ENCODE measurements around the gene RAC2.

RAC2 gene

DNA sequence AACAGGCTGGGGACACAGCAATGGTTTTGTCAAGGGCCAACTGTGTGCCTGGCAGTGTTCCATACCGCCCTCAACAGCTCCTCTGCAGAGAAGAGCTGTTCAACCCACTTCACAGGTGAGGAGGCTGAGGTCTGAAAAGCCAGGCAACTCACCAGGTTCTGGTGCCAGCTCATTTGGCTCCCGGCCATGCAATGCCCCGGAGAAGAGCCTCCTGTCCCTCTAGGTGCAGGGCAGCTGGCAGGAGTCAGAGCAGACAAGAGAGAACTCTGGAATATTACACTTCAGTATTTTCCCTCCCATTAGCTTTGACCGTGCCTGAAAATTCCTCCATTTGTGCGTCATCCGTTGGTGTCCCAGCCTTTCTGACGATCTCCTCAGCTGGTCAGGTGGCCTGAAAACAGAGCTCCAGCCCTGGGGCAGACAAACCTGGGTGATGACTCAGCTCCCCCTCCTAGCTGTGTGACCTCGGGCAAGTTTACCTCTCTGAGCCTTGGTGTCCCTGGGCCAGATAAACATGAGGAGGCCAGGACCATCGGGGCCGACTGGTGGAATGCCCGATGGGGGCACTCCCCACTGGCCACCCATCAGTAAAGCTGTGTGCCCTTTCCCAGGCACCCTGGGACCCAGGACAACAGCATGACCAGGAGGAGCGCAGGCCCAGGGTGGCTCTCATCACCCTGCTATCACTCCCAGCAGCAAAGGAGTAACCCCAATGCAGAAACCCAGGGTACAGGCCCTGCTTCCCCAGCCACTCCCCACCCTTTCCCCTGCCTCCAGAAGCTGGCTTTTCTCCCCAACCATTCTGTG, 46.4 kb downstream of the RAC2 start:
- no peaks in the 10 kb centered on the region for H3K79me2 ChIP-seq
- peak overlapping the region; percentile 87 for H3K27ac ChIP-seq
- no peak overlapping the region for H2AFZ ChIP-seq
- H3K36me3 ChIP-seq (ENCODE audit: control insufficient read depth, insufficient read depth, low read length): no peaks in the 10 kb centered on the region
- no peak for TF ChIP-seq CTCF (IDR thresholded peaks at IDR 0.05)
- peak overlapping the region; percentile 97 for H3K4me2 ChIP-seq (ENCODE audit: low read length)
- H3K4me3 ChIP-seq (ENCODE audit: low read depth, low read length): peak overlapping the region; percentile 85
- H3K9me3 ChIP-seq (ENCODE audit: control insufficient read depth, low read length): no peaks in the 10 kb centered on the region
- H3K27me3 ChIP-seq (ENCODE audit: control insufficient read depth, insufficient read depth, low read length): no peaks in the 10 kb centered on the region
- H3K9ac ChIP-seq: no peak overlapping the region
- H3K4me1 ChIP-seq: peaks cover 40% of the 10 kb centered on the region

- H3K9ac ChIP-seq: no peak overlapping the region
- H3K4me3 ChIP-seq (ENCODE audit: low read depth, low read length): no peak overlapping the region
These were observed 47.3 kb downstream of the RAC2 start for GRCh38 chr22:37196539-37197450.

GRCh38 chr22:37195921-37196320, 48.1 kb downstream of the RAC2 start:
- H2AFZ ChIP-seq: no peak overlapping the region
- no peaks in the 10 kb centered on the region for H3K9me3 ChIP-seq (ENCODE audit: control insufficient read depth, low read length)
- H3K9ac ChIP-seq: no peak overlapping the region
- no peaks in the 10 kb centered on the region for H3K79me2 ChIP-seq
- H3K36me3 ChIP-seq (ENCODE audit: control insufficient read depth, insufficient read depth, low read length): no peaks in the 10 kb centered on the region
- H3K4me1 ChIP-seq: peaks cover 46% of the 10 kb centered on the region
- TF ChIP-seq CTCF (IDR thresholded peaks at IDR 0.05): no peak
- no peak overlapping the region for H3K4me3 ChIP-seq (ENCODE audit: low read depth, low read length)
- H3K27ac ChIP-seq: peak overlapping the region; percentile 87
- H3K4me2 ChIP-seq (ENCODE audit: low read length): no peak overlapping the region
- no peaks in the 10 kb centered on the region for H3K27me3 ChIP-seq (ENCODE audit: control insufficient read depth, insufficient read depth, low read length)

More at GRCh38 chr22:37196539-37197450, 47.3 kb downstream of the RAC2 start:
- Histone ChIP-seq H2AFZ (peak overlapping the region; percentile 58), H3K9me3 (ENCODE audit: control insufficient read depth, low read length) (no peaks in the 10 kb centered on the region), H3K36me3 (ENCODE audit: control insufficient read depth, insufficient read depth, low read length) (no peaks in the 10 kb centered on the region), H3K4me1 (peaks cover 46% of the 10 kb centered on the region), H3K27me3 (ENCODE audit: control insufficient read depth, insufficient read depth, low read length) (no peaks in the 10 kb centered on the region), H3K4me2 (ENCODE audit: low read length) (peak overlapping the region; percentile 97), H3K79me2 (no peaks in the 10 kb centered on the region), H3K27ac (peak overlapping the region; percentile 87)
- peak; percentile 21 for TF ChIP-seq CTCF (IDR thresholded peaks at IDR 0.05)

DNA sequence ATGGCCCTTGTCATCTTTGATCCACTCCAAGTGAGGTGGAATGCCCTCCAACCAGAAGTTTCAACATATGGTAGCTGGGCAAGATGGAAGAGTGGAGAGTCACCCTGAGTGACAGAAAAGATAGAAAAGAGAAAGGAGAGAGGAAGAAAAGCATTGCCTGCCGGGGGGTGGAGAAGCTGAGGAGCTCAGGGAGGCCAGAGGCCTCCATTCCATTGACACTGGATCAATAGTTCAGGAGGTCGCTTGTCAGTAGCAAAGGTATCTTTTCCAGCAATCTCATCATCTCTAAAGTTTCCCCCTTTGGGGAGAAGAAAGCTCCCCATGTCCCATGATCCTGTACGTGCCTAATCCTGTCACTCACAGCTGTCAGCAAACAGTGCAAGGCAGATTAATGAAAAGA, 49.3 kb downstream of the RAC2 start:
- no peak overlapping the region for H3K9ac ChIP-seq
- no peak overlapping the region for H2AFZ ChIP-seq
- no peaks in the 10 kb centered on the region for H3K27me3 ChIP-seq (ENCODE audit: control insufficient read depth, insufficient read depth, low read length)
- H3K4me3 ChIP-seq (ENCODE audit: low read depth, low read length): no peak overlapping the region
- no peak for TF ChIP-seq CTCF (IDR thresholded peaks at IDR 0.05)
- no peaks in the 10 kb centered on the region for H3K9me3 ChIP-seq (ENCODE audit: control insufficient read depth, low read length)
- H3K79me2 ChIP-seq: no peaks in the 10 kb centered on the region
- H3K27ac ChIP-seq: peak overlapping the region; percentile 60
- H3K36me3 ChIP-seq (ENCODE audit: control insufficient read depth, insufficient read depth, low read length): no peaks in the 10 kb centered on the region
- peaks cover 49% of the 10 kb centered on the region for H3K4me1 ChIP-seq
- H3K4me2 ChIP-seq (ENCODE audit: low read length): no peak overlapping the region
